Fibroblast of skin of left biceps (primary cell): ENCODE results near the gene UBAC1.
A peak's percentile ranks its signal among the peaks of the same experiment; 100 is the strongest.
"Not testable (repeated sequence)": the region's sequence is repeated elsewhere in the genome, so short reads cannot be mapped to it uniquely, and the experiment has no call there.

ENCODE experiments used
- DNase-seq, 2 experiments: peaks; one replicate each; pipeline ENCODE4 v3.0.0-alpha.2; 2013; ENCODE audit warnings: low read depth in 2 of 2

Gene UBAC1

GRCh38 chr9:135921749-135922310, 39.3 kb downstream of the UBAC1 start:
- no peak for DNase-seq

GRCh38 chr9:135920973-135921585, 40.1 kb downstream of the UBAC1 start:
- DNase-seq, result no peak

- no peak for DNase-seq
These were observed 40.8 kb downstream of the UBAC1 start for GRCh38 chr9:135920256-135920930.

GRCh38 chr9:135919318-135919890, 41.8 kb downstream of the UBAC1 start:
- DNase-seq, result no peak

GRCh38 chr9:135916227-135916626, 44.9 kb downstream of the UBAC1 start:
- not testable (repeated sequence) for DNase-seq

- DNase-seq, result no peak
These were observed 46.3 kb downstream of the UBAC1 start for GRCh38 chr9:135914921-135915320.

- DNase-seq, result not testable (repeated sequence)
These were observed 49.9 kb downstream of the UBAC1 start for GRCh38 chr9:135911233-135911632.

GRCh38 chr9:135910757-135911156, 50.4 kb downstream of the UBAC1 start:
- DNase-seq, result no peak

- DNase-seq, result no peak
These were observed 51.0 kb downstream of the UBAC1 start for GRCh38 chr9:135910216-135910615.

- DNase-seq, result no peak
These were observed 51.8 kb downstream of the UBAC1 start for GRCh38 chr9:135909371-135909770.

GRCh38 chr9:135908754-135909204, 52.4 kb downstream of the UBAC1 start:
- DNase-seq, result no peak

- DNase-seq, result no peak
These were observed 53.0 kb downstream of the UBAC1 start for GRCh38 chr9:135908093-135908753.

GRCh38 chr9:135907431-135908092, 53.6 kb downstream of the UBAC1 start, which contains the start of gene CAMSAP1:
Gene CAMSAP1 (minus strand): TSS chr9:135907546. CDS start chr9:135907159, 387 bp downstream.
- DNase-seq, result peak; percentile 84 to 88

- no peak for DNase-seq
These were observed 54.2 kb downstream of the UBAC1 start for GRCh38 chr9:135907006-135907430.

- no peak for DNase-seq
These were observed 54.7 kb downstream of the UBAC1 start for GRCh38 chr9:135906291-135907005.

GRCh38 chr9:135905380-135906258, 55.6 kb downstream of the UBAC1 start:
- DNase-seq, result no peak

GRCh38 chr9:135903786-135904520, 57.2 kb downstream of the UBAC1 start:
- no peak for DNase-seq

GRCh38 chr9:135903358-135903656, 57.9 kb downstream of the UBAC1 start:
- no peak for DNase-seq

- no peak for DNase-seq
These were observed 58.4 kb downstream of the UBAC1 start for GRCh38 chr9:135902655-135903357.
